ENCODE data around the gene DPP9. TPM values are rescaled to one million over a fixed set of nuclear protein-coding genes. Genes with fewer than 3 reads are reported as not detected.

DPP9 gene
- total RNA-seq, 1 experiment from 2014 or later, result 129 TPM

DNA sequence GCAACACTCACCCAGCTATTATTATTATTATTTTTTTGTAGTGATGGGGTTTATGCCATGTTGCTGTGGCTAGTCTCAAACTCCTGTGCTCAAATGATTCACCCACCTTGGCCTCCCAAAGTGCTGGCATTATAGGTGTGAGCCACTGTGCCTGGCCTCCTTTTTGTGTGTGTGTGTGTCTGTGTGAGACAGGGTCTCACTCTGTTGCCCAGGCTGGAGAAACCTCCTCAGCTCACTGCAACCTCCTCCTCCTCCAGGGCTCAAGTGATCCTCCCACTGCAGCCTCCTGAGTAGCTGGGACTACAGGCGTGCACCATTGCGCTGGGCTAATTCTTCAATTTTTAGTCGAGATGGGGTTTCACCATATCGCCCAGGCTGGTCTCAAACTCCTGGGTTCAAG lies 49.9 kb downstream of the DPP9 start:
- intact Hi-C loops (cut with micrococcal nuclease), result loop anchor here (5.0 kb wide), 1 partner anchor 49 kb away; the partner anchor contains the start of gene DPP9
- POLR2A ChIA-PET (ENCODE audit: unreplicated experiment), result no interaction called here
- Histone ChIP-seq H3K27ac (ENCODE audit: low read length) (no peak overlapping the region), H3K9ac (ENCODE audit: low read length) (no peak overlapping the region), H2AFZ (ENCODE audit: low read length) (no peak overlapping the region), H3K9me2 (replicated peaks; ENCODE audit: low read length) (no peaks in the 10 kb centered on the region), H3K4me3 (ENCODE audit: low read length) (no peak overlapping the region), H3F3A (ENCODE audit: low read length, unreplicated experiment) (peaks cover 5% of the 10 kb centered on the region), H3K4me1 (ENCODE audit: insufficient read depth, low read length) (peaks cover 19% of the 10 kb centered on the region), H4K20me1 (ENCODE audit: low read length) (no peaks in the 10 kb centered on the region), H3K4me2 (ENCODE audit: low read length) (no peak overlapping the region), H3K27me3 (ENCODE audit: low read length) (no peaks in the 10 kb centered on the region), H3K36me3 (ENCODE audit: low read depth, low read length) (peaks cover 2% of the 10 kb centered on the region; the same call in 1 of the 2 replicates), H3K79me2 (ENCODE audit: low read length) (peaks cover 13% of the 10 kb centered on the region), H3K9me3 (ENCODE audit: low read length) (no peaks in the 10 kb centered on the region)
- CTCF ChIA-PET, result no interaction called here
- ATAC-seq, result no peak
- DNase-seq, result no peak
- no peak for TF ChIP-seq CTCF (conservative IDR thresholded peaks at IDR 0.05; ENCODE audit: low read depth, low read length)
- TF ChIP-seq EZH2phosphoT487 (IDR thresholded peaks at IDR 0.05; ENCODE audit: borderline replicate concordance, low read length), result no peak
- no peak for TF ChIP-seq EZH2 (IDR thresholded peaks at IDR 0.05; ENCODE audit: low read length, unreplicated experiment)
- no TSS peak for BruUV-seq (replicated peaks)

DNA sequence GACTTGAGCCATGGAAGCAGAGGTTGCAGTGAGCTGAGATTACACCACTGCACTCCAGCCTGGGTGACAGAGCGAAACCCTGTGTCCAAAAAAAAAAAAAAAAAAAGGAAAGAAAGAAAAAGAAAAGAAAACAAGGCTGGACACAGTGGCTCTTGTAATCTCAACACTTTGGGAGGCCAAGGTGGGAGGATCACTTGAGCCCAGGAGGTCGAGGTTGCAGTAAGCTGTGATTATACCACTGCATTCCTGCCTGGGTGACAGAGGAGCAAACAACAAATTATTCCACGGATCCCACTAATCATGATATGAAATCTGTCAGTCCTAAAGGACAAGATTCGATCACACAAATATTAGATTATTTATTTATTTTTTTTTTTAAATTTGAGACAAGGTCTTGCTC lies 50.4 kb downstream of the DPP9 start:
- DNase-seq (no peak), ATAC-seq (no peak)
- peaks cover 24% of the 10 kb centered on the region for H3K4me1 ChIP-seq (ENCODE audit: insufficient read depth, low read length)
- no peak overlapping the region for H3K9ac ChIP-seq (ENCODE audit: low read length)
- H2AFZ ChIP-seq (ENCODE audit: low read length), result no peak overlapping the region
- intact Hi-C loops (cut with micrococcal nuclease), result loop anchor here (5.0 kb wide), 1 partner anchor 49 kb away; the partner anchor contains the start of gene DPP9
- POLR2A ChIA-PET (ENCODE audit: unreplicated experiment), result no interaction called here
- no peaks in the 10 kb centered on the region for H4K20me1 ChIP-seq (ENCODE audit: low read length)
- no peak overlapping the region for H3K27ac ChIP-seq (ENCODE audit: low read length)
- CTCF ChIA-PET, result no interaction called here
- H3K4me3 ChIP-seq (ENCODE audit: low read length), result no peak overlapping the region
- H3F3A ChIP-seq (ENCODE audit: low read length, unreplicated experiment), result peaks cover 5% of the 10 kb centered on the region
- H3K9me2 ChIP-seq (replicated peaks; ENCODE audit: low read length), result no peaks in the 10 kb centered on the region
- H3K27me3 ChIP-seq (ENCODE audit: low read length), result no peaks in the 10 kb centered on the region
- TF ChIP-seq EZH2phosphoT487 (IDR thresholded peaks at IDR 0.05; ENCODE audit: borderline replicate concordance, low read length), result no peak
- no peak for TF ChIP-seq EZH2 (IDR thresholded peaks at IDR 0.05; ENCODE audit: low read length, unreplicated experiment)
- TF ChIP-seq CTCF (conservative IDR thresholded peaks at IDR 0.05; ENCODE audit: low read depth, low read length), result no peak
- H3K9me3 ChIP-seq (ENCODE audit: low read length), result no peaks in the 10 kb centered on the region
- H3K36me3 ChIP-seq (ENCODE audit: low read depth, low read length), result peaks cover 4% of the 10 kb centered on the region
- H3K4me2 ChIP-seq (ENCODE audit: low read length), result no peak overlapping the region
- no TSS peak for BruUV-seq (replicated peaks)
- H3K79me2 ChIP-seq (ENCODE audit: low read length), result peaks cover 18% of the 10 kb centered on the region

GRCh38 chr19:4671185-4671851 lies 52.3 kb downstream of the DPP9 start:
- no peak overlapping the region for H2AFZ ChIP-seq (ENCODE audit: low read length)
- peaks cover 5% of the 10 kb centered on the region for H3F3A ChIP-seq (ENCODE audit: low read length, unreplicated experiment)
- no TSS peak for BruUV-seq (replicated peaks)
- no peaks in the 10 kb centered on the region for H4K20me1 ChIP-seq (ENCODE audit: low read length)
- H3K27ac ChIP-seq (ENCODE audit: low read length), result no peak overlapping the region
- ChIA-PET POLR2A (ENCODE audit: unreplicated experiment) (interaction anchor here (0.6 kb wide), 1 partner anchor 37 kb away, joined by 6 read pairs; no protein-coding TSS in a partner anchor), CTCF (no interaction called here)
- intact Hi-C loops (cut with micrococcal nuclease), result loop anchor here (5.0 kb wide), 1 partner anchor 51 kb away; the partner anchor contains the start of gene DPP9
- H3K9ac ChIP-seq (ENCODE audit: low read length), result no peak overlapping the region
- H3K9me3 ChIP-seq (ENCODE audit: low read length), result no peaks in the 10 kb centered on the region
- H3K4me1 ChIP-seq (ENCODE audit: insufficient read depth, low read length), result peaks cover 25% of the 10 kb centered on the region
- TF ChIP-seq EZH2 (IDR thresholded peaks at IDR 0.05; ENCODE audit: low read length, unreplicated experiment), result no peak
- TF ChIP-seq CTCF (conservative IDR thresholded peaks at IDR 0.05; ENCODE audit: low read depth, low read length), result no peak
- TF ChIP-seq EZH2phosphoT487 (IDR thresholded peaks at IDR 0.05; ENCODE audit: borderline replicate concordance, low read length), result no peak
- DNase-seq (no peak), ATAC-seq (no peak)
- H3K27me3 ChIP-seq (ENCODE audit: low read length), result no peaks in the 10 kb centered on the region
- H3K4me2 ChIP-seq (ENCODE audit: low read length), result no peak overlapping the region
- H3K36me3 ChIP-seq (ENCODE audit: low read depth, low read length), result peaks cover 17% of the 10 kb centered on the region
- peaks cover 32% of the 10 kb centered on the region for H3K79me2 ChIP-seq (ENCODE audit: low read length)
- H3K4me3 ChIP-seq (ENCODE audit: low read length), result no peak overlapping the region
- H3K9me2 ChIP-seq (replicated peaks; ENCODE audit: low read length), result no peaks in the 10 kb centered on the region
